Measurements from ENCODE around the gene FKBP1B.

DNA sequence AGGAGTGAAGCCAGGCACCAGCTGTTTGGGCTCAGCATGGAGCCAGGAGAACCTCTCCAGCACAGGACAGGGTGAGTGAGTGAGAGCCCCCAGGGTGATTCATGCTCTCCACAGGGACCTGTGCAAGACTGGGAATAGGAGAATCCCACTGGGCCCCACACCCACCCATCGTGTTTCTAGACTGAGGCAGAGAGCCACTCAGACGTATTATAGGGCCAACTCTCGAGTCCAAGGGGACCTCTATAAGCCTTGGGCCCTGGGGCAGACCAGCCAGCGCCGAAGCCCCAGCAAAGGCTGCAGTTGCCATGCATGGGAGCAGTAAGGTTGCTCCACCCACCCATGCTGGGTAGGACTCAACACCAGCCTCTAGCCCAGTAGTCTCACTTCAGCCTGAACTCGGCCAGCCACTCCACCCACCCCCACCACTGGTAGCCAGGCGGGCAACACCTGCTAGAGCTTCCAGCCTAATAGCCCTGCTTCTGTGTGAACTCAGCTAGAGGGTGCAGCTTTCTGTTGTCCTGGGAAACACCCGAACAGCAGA, 54.6 kb downstream of the FKBP1B start:
- TF ChIP-seq REST (IDR thresholded peaks at IDR 0.05; ENCODE audit: low read depth), result no peak
- no peak for TF ChIP-seq CREB1 (IDR thresholded peaks at IDR 0.05; ENCODE audit: low read depth)

All from Ishikawa (cell line).